H1 (cell line): ENCODE results near the gene CHST2.

ENCODE experiments used
- CHD2 ChIP-seq: IDR thresholded peaks from 2 replicates; pipeline ENCODE4 v1.6.1; 2012; ENCODE audit warnings: low read length, improper control_type of control experiment
- CTCF ChIP-seq, 3 experiments: IDR thresholded peaks; 1 replicate in 2 of 3; 2 replicates in 1 of 3; pipeline versions ENCODE4 v1.5.1 to v1.6.1; 2011; ENCODE audit warnings: low read length in 3 of 3, mild to moderate bottlenecking in 3 of 3, inconsistent platforms in 2 of 3, low read depth in 1 of 3, moderate library complexity in 1 of 3; ENCODE audit not compliant: insufficient read depth in 1 of 3; ENCODE audit errors: control extremely low read depth in 1 of 3
- EZH2 ChIP-seq: fragments of 200-600 bp; sonication (generic); IDR thresholded peaks from 2 replicates; pipeline ENCODE4 v1.7.1; 2012; ENCODE audit warnings: low read depth, mild to moderate bottlenecking, moderate library complexity, low read length, inconsistent platforms; ENCODE audit not compliant: severe bottlenecking
- JUN ChIP-seq: IDR thresholded peaks from 2 replicates; pipeline ENCODE4 v1.6.1; 2011; ENCODE audit warnings: low read depth, mild to moderate bottlenecking, improper control_type of control experiment, low read length
- SIN3A ChIP-seq, 2 experiments: IDR thresholded peaks in 1 of 2; conservative IDR thresholded peaks in 1 of 2; 2 replicates each; pipeline ENCODE4 v1.6.1; 2011 to 2012; ENCODE audit warnings: low read length in 2 of 2, improper control_type of control experiment in 1 of 2, low read depth in 1 of 2, mild to moderate bottlenecking in 1 of 2
- SIRT6 ChIP-seq: IDR thresholded peaks from one replicate; pipeline ENCODE4 v1.7.1; 2012; ENCODE audit warnings: low read length, inconsistent platforms
- SRF ChIP-seq: IDR thresholded peaks from 2 replicates; pipeline ENCODE4 v1.6.1; 2011; ENCODE audit warnings: mild to moderate bottlenecking, low read depth, low read length, moderate library complexity

- TF ChIP-seq SRF (no peak), CTCF (IDR thresholded peaks at IDR 0.05; ENCODE audit: control extremely low read depth in 1 of 3, insufficient read depth in 1 of 3, low read depth in 1 of 3, low read length in 3 of 3) (no peak), EZH2 (no peak), SIN3A (conservative IDR thresholded peaks at IDR 0.05 in 1 of 2, IDR thresholded peaks at IDR 0.05 in 1 of 2; ENCODE audit: low read depth in 1 of 2, low read length in 2 of 2) (no peak), JUN (no peak), CHD2 (no peak), SIRT6 (no peak)
These were observed 8.8 kb downstream of the CHST2 start for GRCh38 chr3:143128227-143128955.
